ENCODE data around the gene RPTOR. TPM values are rescaled to one million over a fixed set of nuclear protein-coding genes. Genes with fewer than 3 reads are reported as not detected.

Gene RPTOR
- total RNA-seq, 2 experiments from 2014 or later: 48.1 to 87.8 TPM

- Histone ChIP-seq H3K4me2 (ENCODE audit: low read length) (peak overlapping the region; percentile 68), H3K36me3 (ENCODE audit: insufficient read depth, low read length) (no peaks in the 10 kb centered on the region), H3K9me2 (ENCODE audit: insufficient read depth, low read length) (no peaks in the 10 kb centered on the region), H3K9me3 (ENCODE audit: low read length) (no peaks in the 10 kb centered on the region), H3K4me1 (ENCODE audit: insufficient read depth, low read length, poor library complexity, severe bottlenecking) (no peaks in the 10 kb centered on the region), H4K20me1 (ENCODE audit: insufficient read depth, low read length) (no peaks in the 10 kb centered on the region), H3K4me3 (ENCODE audit: low read depth, low read length, poor library complexity, severe bottlenecking) (peak overlapping the region; percentile 82), H2AFZ (ENCODE audit: low read length) (peak overlapping the region; percentile 82; the same call in 1 of the 2 replicates), H3K27ac (ENCODE audit: low read depth, low read length, poor library complexity, severe bottlenecking) (no peak overlapping the region), H3K79me2 (ENCODE audit: insufficient read depth, low read depth, low read length) (no peaks in the 10 kb centered on the region)
- no TSS peak for BruUV-seq (replicated peaks)
- POLR2A ChIA-PET: no interaction called here
- CTCF ChIA-PET (ENCODE audit: unreplicated experiment): no interaction called here
- no peak for DNase-seq (ENCODE audit: low spot score)
- intact Hi-C loops (cut with micrococcal nuclease; ENCODE audit: unreplicated experiment): no loop called here
- TF ChIP-seq EZH2phosphoT487 (IDR thresholded peaks at IDR 0.05; ENCODE audit: borderline replicate concordance, low read depth, low read length) (peak; percentile 94; the same call in 1 of the 2 replicates), CTCF (conservative IDR thresholded peaks at IDR 0.05; ENCODE audit: low read length) (no peak)
Observed at GRCh38 chr17:80992077-80992947, 447.7 kb downstream of the RPTOR start.

- Histone ChIP-seq H3K9me3 (ENCODE audit: low read length) (no peaks in the 10 kb centered on the region), H3K4me1 (ENCODE audit: insufficient read depth, low read length, poor library complexity, severe bottlenecking) (no peaks in the 10 kb centered on the region), H3K4me3 (ENCODE audit: low read depth, low read length, poor library complexity, severe bottlenecking) (no peak overlapping the region), H3K9me2 (ENCODE audit: insufficient read depth, low read length) (no peaks in the 10 kb centered on the region), H3K27ac (ENCODE audit: low read depth, low read length, poor library complexity, severe bottlenecking) (no peak overlapping the region), H3K79me2 (ENCODE audit: insufficient read depth, low read depth, low read length) (no peaks in the 10 kb centered on the region), H2AFZ (ENCODE audit: low read length) (no peak overlapping the region), H3K36me3 (ENCODE audit: insufficient read depth, low read length) (no peaks in the 10 kb centered on the region), H4K20me1 (ENCODE audit: insufficient read depth, low read length) (no peaks in the 10 kb centered on the region), H3K4me2 (ENCODE audit: low read length) (peak overlapping the region; percentile 68)
- TF ChIP-seq CTCF (conservative IDR thresholded peaks at IDR 0.05; ENCODE audit: low read length): no peak
- no peak for TF ChIP-seq EZH2phosphoT487 (IDR thresholded peaks at IDR 0.05; ENCODE audit: borderline replicate concordance, low read depth, low read length)
- DNase-seq (ENCODE audit: low spot score): no peak
- BruUV-seq (replicated peaks): TSS peak; percentile 73
- intact Hi-C loops (cut with micrococcal nuclease; ENCODE audit: unreplicated experiment): no loop called here
- CTCF ChIA-PET (ENCODE audit: unreplicated experiment): no interaction called here
- POLR2A ChIA-PET: no interaction called here
Observed at GRCh38 chr17:80992948-80993624, 448.4 kb downstream of the RPTOR start.

- Histone ChIP-seq H3K9me2 (ENCODE audit: insufficient read depth, low read length) (no peaks in the 10 kb centered on the region), H3K4me2 (ENCODE audit: low read length) (no peak overlapping the region), H3K9me3 (ENCODE audit: low read length) (no peaks in the 10 kb centered on the region), H3K4me3 (ENCODE audit: low read depth, low read length, poor library complexity, severe bottlenecking) (no peak overlapping the region), H3K79me2 (ENCODE audit: insufficient read depth, low read depth, low read length) (no peaks in the 10 kb centered on the region), H3K4me1 (ENCODE audit: insufficient read depth, low read length, poor library complexity, severe bottlenecking) (no peaks in the 10 kb centered on the region), H2AFZ (ENCODE audit: low read length) (no peak overlapping the region), H3K27ac (ENCODE audit: low read depth, low read length, poor library complexity, severe bottlenecking) (no peak overlapping the region), H4K20me1 (ENCODE audit: insufficient read depth, low read length) (no peaks in the 10 kb centered on the region), H3K36me3 (ENCODE audit: insufficient read depth, low read length) (no peaks in the 10 kb centered on the region)
- ChIA-PET POLR2A (no interaction called here), CTCF (ENCODE audit: unreplicated experiment) (no interaction called here)
- no TSS peak for BruUV-seq (replicated peaks)
- intact Hi-C loops (cut with micrococcal nuclease; ENCODE audit: unreplicated experiment): no loop called here
- TF ChIP-seq CTCF (conservative IDR thresholded peaks at IDR 0.05; ENCODE audit: low read length) (no peak), EZH2phosphoT487 (IDR thresholded peaks at IDR 0.05; ENCODE audit: borderline replicate concordance, low read depth, low read length) (no peak)
- DNase-seq (ENCODE audit: low spot score): no peak
Observed at GRCh38 chr17:80995131-80995530, 450.5 kb downstream of the RPTOR start.

All from OCI-LY7 (cell line).